Stimulated activated CD4-positive, alpha-beta T cell treated with anti-CD3 and anti-CD28 coated beads, Interleukin-2, amount 100 ng/mL, for 4 hours (primary cell): Measurements from ENCODE around the gene TBC1D3E.
"Not testable (repeated sequence)": the region's sequence is repeated elsewhere in the genome, so short reads cannot be mapped to it uniquely, and the experiment has no call there.

Source experiments
- DNase-seq: peaks from one replicate; pipeline ENCODE4 v3.0.0-alpha.2; 2020; ENCODE audit warnings: low read depth

TBC1D3E gene

GRCh38 chr17:38127651-38128050 lies at the start of gene TBC1D3E:
TBC1D3E (plus strand) TSS chr17:38127951; CDS start chr17:38129496, 1,545 bp downstream.
- DNase-seq, result not testable (repeated sequence)

DNA sequence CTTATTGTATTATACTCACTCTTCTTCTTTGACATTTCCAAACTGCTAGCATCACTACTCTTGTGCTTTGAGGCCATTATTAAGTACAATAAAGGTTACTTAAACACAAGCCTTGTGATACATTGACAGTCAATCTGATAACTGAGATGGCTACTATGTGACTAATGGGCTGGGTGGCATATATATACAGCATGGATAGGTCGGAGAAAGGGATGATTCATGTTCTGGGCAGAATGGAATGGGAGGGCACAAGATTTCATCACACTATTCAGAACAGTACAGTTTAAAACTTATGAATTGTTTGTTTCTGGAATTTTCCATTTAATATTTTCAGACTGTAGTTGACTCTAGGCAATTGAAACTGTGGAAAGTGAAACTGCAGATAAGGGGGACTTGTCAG lies 40.4 kb upstream of the TBC1D3E start:
- DNase-seq, result not testable (repeated sequence)

DNA sequence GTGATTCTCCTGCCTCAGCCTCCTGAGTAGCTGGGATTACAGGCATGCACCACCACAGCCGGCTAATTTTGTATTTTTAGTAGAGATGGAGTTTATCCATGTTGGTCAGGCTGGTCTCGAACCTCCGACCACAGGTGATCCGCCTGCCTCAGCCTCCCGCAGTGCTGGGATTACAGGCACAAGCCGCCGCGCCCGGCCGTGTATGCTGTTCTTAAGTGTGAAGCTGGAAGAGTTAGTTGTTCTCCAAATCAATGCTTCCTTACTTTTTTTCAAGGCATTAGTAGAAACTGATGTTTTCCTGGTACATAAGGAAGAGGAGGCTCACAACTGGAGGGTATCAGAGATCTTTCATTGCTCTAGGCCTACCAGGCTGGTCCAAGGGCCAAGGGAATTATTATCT lies 39.6 kb upstream of the TBC1D3E start:
- DNase-seq, result not testable (repeated sequence)

GRCh38 chr17:38094059-38094694 lies 33.6 kb upstream of the TBC1D3E start:
- not testable (repeated sequence) for DNase-seq

DNA sequence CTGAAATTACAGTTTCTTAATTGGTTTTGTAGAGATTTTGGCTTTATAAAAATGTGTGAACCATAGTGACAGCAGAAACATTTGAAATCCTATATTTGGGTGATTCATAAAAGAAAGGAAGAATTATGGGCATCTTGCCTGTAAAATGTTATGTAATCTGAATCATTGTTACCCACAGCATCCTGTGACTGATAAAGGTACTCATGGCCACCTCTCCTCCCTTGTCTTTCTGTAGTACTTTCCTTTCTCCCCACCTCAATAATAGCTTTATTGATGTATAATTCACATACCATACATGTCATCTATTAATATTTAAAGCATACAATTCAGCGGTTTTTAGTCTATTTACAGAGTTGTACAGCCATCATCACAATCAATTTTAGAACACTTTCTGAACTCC lies 28.5 kb upstream of the TBC1D3E start:
- not testable (repeated sequence) for DNase-seq

GRCh38 chr17:38119829-38120228 lies 7.9 kb upstream of the TBC1D3E start:
- DNase-seq, result not testable (repeated sequence)

DNA sequence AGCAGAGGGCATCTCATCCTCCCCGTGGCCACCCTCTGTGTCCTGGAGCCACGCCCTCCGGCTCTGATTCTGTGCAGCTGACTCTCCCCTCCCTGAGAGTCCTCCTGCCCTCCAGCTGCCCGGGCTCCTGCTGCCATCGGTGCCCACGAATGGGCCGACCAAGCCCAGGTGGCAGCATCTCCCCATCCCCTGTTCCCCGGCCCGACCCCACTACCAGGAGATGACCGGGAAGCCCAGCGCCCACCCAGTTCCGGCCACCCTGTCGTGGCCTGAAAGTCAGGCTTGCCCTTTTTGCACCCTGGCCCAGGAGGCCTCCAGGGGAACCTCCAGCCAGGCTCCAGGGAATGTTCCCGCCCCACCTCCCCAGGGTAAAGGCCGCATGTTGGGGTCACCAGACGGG lies 7.1 kb downstream of the TBC1D3E start:
- DNase-seq, result not testable (repeated sequence)
